GM20000 (cell line): ENCODE measurements around the gene ZNF831.

Experiments used
- DNase-seq: peaks from one replicate; pipeline ENCODE4 v3.0.0; 2012; ENCODE audit warnings: low spot score
- TF ChIP-seq, protein P1 (sequence below): IDR thresholded peaks from 2 replicates; pipeline ENCODE4 v1.5.1; 2012; ENCODE audit warnings: mild to moderate bottlenecking, control low read depth; ENCODE audit errors: extremely low read depth, missing control alignments

The ZNF831 gene

DNA sequence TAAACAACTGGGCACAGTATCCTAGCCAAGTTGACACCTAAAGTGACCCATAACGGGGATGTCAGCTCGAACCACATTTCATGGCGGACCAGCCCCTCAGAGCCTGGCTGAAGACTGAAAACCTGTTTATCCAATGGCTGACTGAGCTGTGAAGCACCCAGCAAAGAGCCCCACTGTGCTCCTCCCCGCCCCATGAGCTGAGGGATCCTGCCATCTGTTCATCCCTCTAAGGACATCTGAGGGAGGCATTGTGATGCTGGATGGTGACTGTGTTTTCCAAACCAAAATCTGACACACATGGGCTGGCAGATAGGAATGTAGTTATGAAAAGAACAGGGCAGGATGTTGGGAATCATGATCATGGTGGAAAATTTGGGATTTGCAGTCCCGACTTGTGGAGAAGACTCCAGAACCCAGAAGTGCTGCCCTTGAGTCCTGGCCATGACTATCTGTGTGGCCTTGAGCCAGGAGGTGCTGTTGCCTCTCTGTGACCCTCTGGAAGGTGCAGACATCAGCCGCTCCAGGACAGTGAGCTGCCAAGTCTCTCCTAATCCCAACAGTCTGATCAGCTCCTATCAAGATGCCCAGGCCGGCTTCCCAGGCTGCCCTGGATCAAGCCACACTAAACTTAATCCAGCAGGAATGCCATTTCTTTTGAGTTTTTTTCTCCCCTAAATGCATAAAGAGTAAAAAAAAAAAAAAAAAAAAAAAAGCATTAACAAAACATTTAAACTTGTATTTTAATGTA lies 142.5 kb downstream of the ZNF831 start:
- DNase-seq, result no peak
- TF ChIP-seq, protein P1, sequence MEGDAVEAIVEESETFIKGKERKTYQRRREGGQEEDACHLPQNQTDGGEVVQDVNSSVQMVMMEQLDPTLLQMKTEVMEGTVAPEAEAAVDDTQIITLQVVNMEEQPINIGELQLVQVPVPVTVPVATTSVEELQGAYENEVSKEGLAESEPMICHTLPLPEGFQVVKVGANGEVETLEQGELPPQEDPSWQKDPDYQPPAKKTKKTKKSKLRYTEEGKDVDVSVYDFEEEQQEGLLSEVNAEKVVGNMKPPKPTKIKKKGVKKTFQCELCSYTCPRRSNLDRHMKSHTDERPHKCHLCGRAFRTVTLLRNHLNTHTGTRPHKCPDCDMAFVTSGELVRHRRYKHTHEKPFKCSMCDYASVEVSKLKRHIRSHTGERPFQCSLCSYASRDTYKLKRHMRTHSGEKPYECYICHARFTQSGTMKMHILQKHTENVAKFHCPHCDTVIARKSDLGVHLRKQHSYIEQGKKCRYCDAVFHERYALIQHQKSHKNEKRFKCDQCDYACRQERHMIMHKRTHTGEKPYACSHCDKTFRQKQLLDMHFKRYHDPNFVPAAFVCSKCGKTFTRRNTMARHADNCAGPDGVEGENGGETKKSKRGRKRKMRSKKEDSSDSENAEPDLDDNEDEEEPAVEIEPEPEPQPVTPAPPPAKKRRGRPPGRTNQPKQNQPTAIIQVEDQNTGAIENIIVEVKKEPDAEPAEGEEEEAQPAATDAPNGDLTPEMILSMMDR, result no peak

DNA sequence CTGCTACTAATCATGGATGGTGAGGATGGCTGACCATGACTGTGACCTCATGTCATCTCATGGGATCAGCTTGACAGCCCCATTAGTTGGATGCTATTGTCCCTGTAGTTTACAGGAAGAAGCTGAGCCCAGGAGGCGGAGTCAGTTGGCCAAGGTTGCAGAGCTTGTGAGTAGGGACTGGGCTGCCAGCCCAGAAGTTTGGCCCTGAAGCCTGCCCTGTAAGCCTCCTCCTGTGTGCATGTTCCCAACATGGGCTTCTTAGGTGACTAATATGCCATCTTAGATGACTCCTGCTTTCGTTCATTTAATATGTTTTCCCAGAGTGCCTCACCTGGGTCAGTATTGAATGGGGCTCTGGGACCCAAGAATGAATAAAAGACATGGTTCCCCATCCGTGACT lies 143.6 kb downstream of the ZNF831 start:
- TF ChIP-seq, protein P1, result no peak
- no peak for DNase-seq
